Measurements from ENCODE around the gene CHD9. TPM values are rescaled to one million over a fixed set of nuclear protein-coding genes. Genes with fewer than 3 reads are reported as not detected.

Gene CHD9
- total RNA-seq, 1 experiment from 2014 or later: 26.3 TPM

DNA sequence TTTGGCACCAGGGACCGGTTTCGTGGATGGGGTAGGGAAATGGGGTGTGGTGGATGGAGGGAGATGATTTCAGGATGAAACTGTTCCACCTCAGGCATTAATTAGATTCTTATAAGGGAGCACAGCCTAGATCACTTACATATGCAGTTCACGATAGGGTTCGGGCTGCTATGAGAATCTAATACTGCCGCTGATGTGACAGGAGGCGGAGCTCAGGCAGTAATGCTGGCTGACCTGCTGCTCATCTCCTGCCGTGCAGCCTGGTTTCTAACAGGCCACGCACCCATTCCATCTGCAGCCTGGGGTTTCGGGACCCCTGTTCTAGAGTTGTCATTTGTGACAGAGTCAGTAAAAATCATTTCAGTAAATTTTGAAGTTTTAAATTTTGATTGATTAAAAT, 99.7 kb downstream of the CHD9 start:
- TF ChIP-seq, protein P1, sequence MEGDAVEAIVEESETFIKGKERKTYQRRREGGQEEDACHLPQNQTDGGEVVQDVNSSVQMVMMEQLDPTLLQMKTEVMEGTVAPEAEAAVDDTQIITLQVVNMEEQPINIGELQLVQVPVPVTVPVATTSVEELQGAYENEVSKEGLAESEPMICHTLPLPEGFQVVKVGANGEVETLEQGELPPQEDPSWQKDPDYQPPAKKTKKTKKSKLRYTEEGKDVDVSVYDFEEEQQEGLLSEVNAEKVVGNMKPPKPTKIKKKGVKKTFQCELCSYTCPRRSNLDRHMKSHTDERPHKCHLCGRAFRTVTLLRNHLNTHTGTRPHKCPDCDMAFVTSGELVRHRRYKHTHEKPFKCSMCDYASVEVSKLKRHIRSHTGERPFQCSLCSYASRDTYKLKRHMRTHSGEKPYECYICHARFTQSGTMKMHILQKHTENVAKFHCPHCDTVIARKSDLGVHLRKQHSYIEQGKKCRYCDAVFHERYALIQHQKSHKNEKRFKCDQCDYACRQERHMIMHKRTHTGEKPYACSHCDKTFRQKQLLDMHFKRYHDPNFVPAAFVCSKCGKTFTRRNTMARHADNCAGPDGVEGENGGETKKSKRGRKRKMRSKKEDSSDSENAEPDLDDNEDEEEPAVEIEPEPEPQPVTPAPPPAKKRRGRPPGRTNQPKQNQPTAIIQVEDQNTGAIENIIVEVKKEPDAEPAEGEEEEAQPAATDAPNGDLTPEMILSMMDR (conservative IDR thresholded peaks at IDR 0.05): no peak
- POLR2A ChIA-PET (ENCODE audit: unreplicated experiment): no interaction called here
- Histone ChIP-seq H3K36me3 (ENCODE audit: low read depth) (peaks cover 13% of the 10 kb centered on the region; the same call in 1 of the 2 replicates), H4K20me1 (ENCODE audit: insufficient read depth) (no peaks in the 10 kb centered on the region), H3K9me2 (ENCODE audit: insufficient read depth) (no peaks in the 10 kb centered on the region), H3K9me3 (ENCODE audit: insufficient read depth, low read depth) (0 out of 2 replicates have a peak, but pooled peaks cover 9% of the 10 kb centered on the region), H3K27ac (no peak overlapping the region), H3K79me2 (ENCODE audit: low read depth) (no peaks in the 10 kb centered on the region), H2AFZ (no peak overlapping the region), H3K27me3 (ENCODE audit: insufficient read depth, low read depth) (no peaks in the 10 kb centered on the region), H3F3A (ENCODE audit: insufficient read depth, low read depth) (no peaks in the 10 kb centered on the region), H3K4me1 (replicated peaks; ENCODE audit: insufficient read depth) (no peaks in the 10 kb centered on the region), H3K4me3 (no peak overlapping the region), H3K4me2 (no peak overlapping the region)
- BruUV-seq (replicated peaks): no TSS peak
- intact Hi-C loops (cut with micrococcal nuclease; ENCODE audit: unreplicated experiment): no loop called here
- CTCF ChIA-PET: no interaction called here
- DNase-seq: no peak

GRCh38 chr16:53156516-53156915, 101.7 kb downstream of the CHD9 start:
- H2AFZ ChIP-seq: no peak overlapping the region
- no peaks in the 10 kb centered on the region for H3K9me3 ChIP-seq (ENCODE audit: insufficient read depth, low read depth)

DNA sequence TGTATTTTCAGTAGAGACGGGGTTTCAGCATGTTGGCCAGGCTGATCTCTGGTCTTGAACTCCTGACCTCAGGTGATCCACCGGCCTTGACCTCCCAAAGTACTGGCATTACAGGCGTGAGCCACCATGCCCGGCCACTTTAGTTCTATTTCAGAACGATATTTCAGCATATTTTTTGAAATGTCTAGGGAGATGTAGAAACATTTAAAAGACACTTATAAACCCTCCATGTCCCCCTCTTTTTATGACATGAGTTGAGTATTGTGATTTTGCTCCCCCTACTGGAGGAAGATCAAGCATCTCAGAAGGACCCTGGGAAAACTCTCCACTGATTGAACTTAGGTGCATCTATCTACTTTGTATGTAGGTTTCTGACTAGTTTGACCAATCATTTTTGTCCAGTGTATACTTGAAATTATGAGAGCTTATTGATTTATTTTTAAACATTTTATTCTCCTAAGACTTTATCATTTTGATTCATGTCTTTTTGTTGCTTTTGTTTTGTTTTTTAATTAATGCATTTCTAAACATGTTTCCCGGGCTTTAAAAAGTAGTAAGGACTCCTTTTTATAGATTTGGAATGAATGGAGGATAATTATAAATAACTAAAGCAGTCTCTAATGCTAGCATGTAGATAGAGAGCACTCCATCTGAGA, 105.1 kb downstream of the CHD9 start:
- no peak for TF ChIP-seq EZH2 (IDR thresholded peaks at IDR 0.05; ENCODE audit: low read depth)
- TF ChIP-seq, protein P1 (conservative IDR thresholded peaks at IDR 0.05): peak; percentile 79

More at GRCh38 chr16:53156516-53156915, 101.7 kb downstream of the CHD9 start:
- Histone ChIP-seq H3K79me2 (ENCODE audit: low read depth) (no peaks in the 10 kb centered on the region), H3K27me3 (ENCODE audit: insufficient read depth, low read depth) (no peaks in the 10 kb centered on the region), H3F3A (ENCODE audit: insufficient read depth, low read depth) (no peaks in the 10 kb centered on the region), H4K20me1 (ENCODE audit: insufficient read depth) (no peaks in the 10 kb centered on the region), H3K4me3 (no peak overlapping the region), H3K36me3 (ENCODE audit: low read depth) (peaks cover 13% of the 10 kb centered on the region; the same call in 1 of the 2 replicates), H3K4me1 (replicated peaks; ENCODE audit: insufficient read depth) (no peaks in the 10 kb centered on the region), H3K9me2 (ENCODE audit: insufficient read depth) (no peaks in the 10 kb centered on the region), H3K4me2 (no peak overlapping the region), H3K27ac (no peak overlapping the region)
- ChIA-PET POLR2A (ENCODE audit: unreplicated experiment) (no interaction called here), CTCF (no interaction called here)
- intact Hi-C loops (cut with micrococcal nuclease; ENCODE audit: unreplicated experiment): no loop called here
- BruUV-seq (replicated peaks): no TSS peak
- no peak for DNase-seq
- no peak for TF ChIP-seq EZH2 (IDR thresholded peaks at IDR 0.05; ENCODE audit: low read depth)
- TF ChIP-seq, protein P1 (conservative IDR thresholded peaks at IDR 0.05): no peak

More for the DNA sequence above, 105.1 kb downstream of the CHD9 start:
- no peak overlapping the region for H3K27ac ChIP-seq
- ChIA-PET POLR2A (ENCODE audit: unreplicated experiment) (no interaction called here), CTCF (no interaction called here)
- H3K79me2 ChIP-seq (ENCODE audit: low read depth): no peaks in the 10 kb centered on the region
- no peak overlapping the region for H3K4me2 ChIP-seq
- no peaks in the 10 kb centered on the region for H3K9me2 ChIP-seq (ENCODE audit: insufficient read depth)
- H3K4me3 ChIP-seq: no peak overlapping the region
- H2AFZ ChIP-seq: no peak overlapping the region
- no peaks in the 10 kb centered on the region for H4K20me1 ChIP-seq (ENCODE audit: insufficient read depth)
- intact Hi-C loops (cut with micrococcal nuclease; ENCODE audit: unreplicated experiment): no loop called here
- H3K4me1 ChIP-seq (replicated peaks; ENCODE audit: insufficient read depth): no peaks in the 10 kb centered on the region
- peaks cover 13% of the 10 kb centered on the region; the same call in 1 of the 2 replicates for H3K36me3 ChIP-seq (ENCODE audit: low read depth)
- no TSS peak for BruUV-seq (replicated peaks)
- DNase-seq: no peak
- no peaks in the 10 kb centered on the region for H3K27me3 ChIP-seq (ENCODE audit: insufficient read depth, low read depth)
- no peaks in the 10 kb centered on the region; the same call in 1 of the 2 replicates for H3F3A ChIP-seq (ENCODE audit: insufficient read depth, low read depth)
- H3K9me3 ChIP-seq (ENCODE audit: insufficient read depth, low read depth): no peaks in the 10 kb centered on the region

All from PC-9 (cell line).